HK-2 (cell line): ENCODE measurements around the gene HRH2.

Source experiments
- DNase-seq: peaks from one replicate; pipeline ENCODE4 v3.0.0-alpha.2; 2018; ENCODE audit not compliant: unreplicated experiment

HRH2 gene

DNA sequence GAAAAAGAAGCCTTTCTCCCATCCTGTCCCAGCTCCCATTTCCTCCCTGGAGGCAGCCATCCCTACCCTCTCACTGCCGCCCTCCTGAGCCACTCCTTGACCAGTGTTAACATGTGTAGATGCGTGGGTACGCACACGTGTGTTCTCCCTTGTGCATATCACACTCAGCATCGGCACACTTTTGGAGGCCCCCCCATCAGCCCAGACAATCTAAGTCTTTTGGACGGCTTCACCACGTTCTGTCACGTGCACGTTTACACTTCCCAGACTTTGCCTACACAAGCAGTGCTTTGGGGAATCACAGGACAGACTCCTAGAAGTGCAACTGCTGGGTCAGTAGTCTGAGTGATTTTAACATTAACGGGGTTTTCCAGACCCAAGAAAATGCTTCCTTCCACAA, 18.0 kb downstream of the HRH2 start:
- DNase-seq, result no peak

DNA sequence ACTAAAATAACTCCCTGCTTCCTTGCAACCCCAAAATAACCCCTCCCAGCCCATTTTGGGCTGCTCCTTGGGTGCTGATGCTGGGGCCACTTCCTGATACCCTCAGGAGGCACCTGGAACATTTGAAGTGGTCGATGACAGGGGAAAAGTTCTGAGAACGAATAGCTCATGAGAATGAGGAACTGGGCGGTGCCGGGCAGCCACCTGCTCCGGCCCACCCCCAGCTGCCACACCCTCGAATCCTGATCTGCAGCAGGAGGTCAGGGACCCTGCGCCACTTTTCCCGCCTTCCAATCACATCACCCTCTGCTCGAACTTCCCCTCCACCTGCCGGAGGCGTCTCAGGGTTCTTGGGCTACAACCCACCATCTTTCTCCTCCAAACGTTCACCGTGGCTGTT, 19.7 kb downstream of the HRH2 start:
- DNase-seq, result no peak

GRCh38 chr5:175678074-175678473, 20.2 kb downstream of the HRH2 start:
- no peak for DNase-seq

DNA sequence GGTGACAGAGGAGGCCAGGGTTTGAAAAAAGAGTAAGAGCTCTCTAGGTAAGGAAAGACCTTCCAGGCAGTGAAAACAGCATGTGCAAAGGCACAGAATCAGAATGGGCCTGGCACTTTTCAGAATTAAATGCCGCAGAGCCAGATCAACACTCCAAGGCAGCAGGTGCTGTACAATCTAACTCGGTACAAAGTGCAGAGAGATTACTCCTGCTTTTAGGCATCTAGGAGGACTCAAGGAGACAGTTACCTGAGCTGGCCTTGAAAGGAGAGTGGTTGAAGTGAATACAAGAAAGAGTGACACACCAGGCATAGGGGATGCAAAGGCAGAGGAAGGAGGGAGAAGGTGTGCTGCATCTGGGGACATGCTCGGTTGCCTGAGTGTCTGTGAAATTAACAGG, 21.5 kb downstream of the HRH2 start:
- DNase-seq, result no peak

- DNase-seq, result no peak
These were observed 22.1 kb downstream of the HRH2 start for GRCh38 chr5:175680020-175680419.

DNA sequence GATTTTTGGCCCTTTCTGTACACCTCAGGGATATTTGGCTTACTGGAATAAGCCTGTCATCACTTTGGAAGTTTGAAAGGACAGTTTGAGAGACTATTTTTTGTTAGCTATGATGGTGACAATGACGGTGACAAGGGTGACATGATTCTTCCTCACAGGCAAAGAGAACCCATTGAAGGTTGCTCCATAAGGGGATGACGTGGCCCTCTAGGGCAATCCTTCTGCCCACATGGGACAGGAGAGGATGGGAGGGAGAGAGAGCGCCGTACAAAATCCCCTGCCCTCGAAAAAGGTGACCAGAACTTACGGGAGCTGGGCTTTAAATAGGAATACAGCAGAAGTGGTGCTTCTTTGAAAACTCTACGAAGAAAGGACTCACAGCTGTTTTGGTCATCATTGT, 22.6 kb downstream of the HRH2 start:
- no peak for DNase-seq

DNA sequence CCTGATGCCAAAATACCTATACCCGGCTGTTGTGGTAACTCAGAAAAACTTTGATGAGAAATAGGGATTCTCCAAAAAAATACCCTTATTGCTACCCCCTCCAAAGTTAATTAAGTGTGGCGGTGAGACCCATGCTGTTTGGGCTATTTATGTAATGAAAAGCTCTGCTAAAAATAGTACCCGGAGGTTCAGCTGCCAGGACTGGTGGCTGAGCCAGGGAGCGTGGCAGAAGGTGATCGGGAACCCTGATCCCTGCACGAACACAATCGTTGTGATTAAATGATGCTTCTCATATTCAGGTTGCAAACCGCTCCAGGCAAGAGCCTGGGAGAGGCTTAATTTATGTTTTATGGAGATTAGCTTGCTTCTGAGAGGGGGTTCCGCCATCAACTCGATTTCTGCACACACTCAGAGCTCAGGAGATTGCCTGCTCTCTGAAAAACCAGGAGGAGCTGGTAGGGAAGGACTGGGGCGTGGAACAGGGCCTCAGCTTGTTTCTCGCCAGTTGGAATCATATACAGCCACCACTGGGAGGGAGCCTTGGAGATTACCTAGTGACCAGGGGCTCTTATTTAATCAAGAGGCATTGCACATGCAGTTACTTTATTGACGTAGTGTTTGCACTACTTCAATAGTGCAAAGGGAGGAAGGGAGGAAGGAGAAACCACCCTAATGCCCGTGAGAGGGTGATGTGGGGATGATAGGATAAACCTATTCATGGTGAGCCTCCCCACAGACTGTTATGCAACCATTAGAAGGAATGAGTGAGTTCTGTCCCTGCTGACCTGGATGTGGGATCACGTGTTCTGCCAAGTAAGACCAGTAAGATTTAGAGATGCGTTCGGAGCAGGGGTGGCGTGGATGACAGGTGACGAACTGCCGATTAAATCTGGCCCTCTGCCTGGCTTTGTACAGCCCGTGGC, 23.4 kb downstream of the HRH2 start:
- DNase-seq, result no peak

- no peak for DNase-seq
These were observed 24.1 kb downstream of the HRH2 start for GRCh38 chr5:175681968-175682340.

GRCh38 chr5:175682664-175683063, 24.8 kb downstream of the HRH2 start:
- DNase-seq, result no peak

DNA sequence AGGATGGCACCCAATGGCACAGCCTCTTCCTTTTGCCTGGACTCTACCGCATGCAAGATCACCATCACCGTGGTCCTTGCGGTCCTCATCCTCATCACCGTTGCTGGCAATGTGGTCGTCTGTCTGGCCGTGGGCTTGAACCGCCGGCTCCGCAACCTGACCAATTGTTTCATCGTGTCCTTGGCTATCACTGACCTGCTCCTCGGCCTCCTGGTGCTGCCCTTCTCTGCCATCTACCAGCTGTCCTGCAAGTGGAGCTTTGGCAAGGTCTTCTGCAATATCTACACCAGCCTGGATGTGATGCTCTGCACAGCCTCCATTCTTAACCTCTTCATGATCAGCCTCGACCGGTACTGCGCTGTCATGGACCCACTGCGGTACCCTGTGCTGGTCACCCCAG, 25.4 kb downstream of the HRH2 start:
- no peak for DNase-seq

DNA sequence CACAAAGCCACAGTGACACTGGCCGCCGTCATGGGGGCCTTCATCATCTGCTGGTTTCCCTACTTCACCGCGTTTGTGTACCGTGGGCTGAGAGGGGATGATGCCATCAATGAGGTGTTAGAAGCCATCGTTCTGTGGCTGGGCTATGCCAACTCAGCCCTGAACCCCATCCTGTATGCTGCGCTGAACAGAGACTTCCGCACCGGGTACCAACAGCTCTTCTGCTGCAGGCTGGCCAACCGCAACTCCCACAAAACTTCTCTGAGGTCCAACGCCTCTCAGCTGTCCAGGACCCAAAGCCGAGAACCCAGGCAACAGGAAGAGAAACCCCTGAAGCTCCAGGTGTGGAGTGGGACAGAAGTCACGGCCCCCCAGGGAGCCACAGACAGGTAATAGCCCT, 26.1 kb downstream of the HRH2 start:
- DNase-seq, result no peak

- no peak for DNase-seq
These were observed 27.1 kb downstream of the HRH2 start for GRCh38 chr5:175684931-175685330.

DNA sequence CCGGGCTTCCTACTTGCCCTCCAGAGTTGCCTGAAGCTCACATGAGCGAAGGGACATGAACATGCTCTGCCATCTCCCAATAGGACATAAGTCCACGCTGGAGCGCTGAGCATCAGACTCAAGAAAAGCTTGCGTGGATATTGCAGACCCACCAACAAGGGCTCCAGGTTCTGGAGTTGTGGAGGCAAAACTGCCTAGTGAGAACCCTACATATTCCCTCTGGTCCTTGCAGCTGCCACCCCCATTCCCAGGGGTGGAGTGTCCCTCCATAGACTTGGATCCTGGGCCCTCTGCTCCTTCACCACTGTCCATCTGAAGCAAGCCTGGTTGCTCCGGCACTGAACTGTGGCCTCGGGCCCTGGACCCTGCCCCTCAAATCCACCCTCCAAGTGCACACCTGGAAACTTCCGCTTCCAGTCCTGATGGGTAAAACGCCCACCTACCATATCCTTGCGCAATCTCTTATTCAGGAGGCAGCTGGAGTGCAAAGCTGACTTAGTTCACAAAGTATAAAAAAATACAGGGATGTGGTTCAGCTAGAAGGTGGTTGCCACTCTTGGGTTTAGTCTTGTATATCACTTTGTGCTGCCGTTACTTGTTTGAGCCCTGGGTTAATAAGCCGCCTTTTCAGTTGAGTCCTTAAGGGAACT, 28.0 kb downstream of the HRH2 start:
- DNase-seq, result no peak

DNA sequence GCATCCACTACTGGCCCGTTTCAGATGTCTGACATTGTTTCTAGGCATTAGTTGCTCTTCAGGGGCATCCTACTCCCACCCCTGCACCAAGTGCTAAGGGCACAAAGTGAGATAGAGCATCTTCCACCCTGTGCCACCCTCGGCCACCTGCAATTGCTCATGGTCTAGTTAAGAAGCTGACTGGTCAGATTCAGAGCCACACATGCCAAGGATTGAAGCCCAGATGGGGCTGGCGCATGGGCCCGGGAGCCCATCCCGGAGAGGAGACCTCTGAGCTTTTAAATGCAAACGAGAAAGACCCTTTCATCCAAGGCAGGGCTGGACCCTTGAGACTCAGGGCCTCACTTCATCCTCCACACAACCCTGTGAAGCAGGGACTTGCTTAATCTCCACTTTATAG, 28.5 kb downstream of the HRH2 start:
- no peak for DNase-seq

DNA sequence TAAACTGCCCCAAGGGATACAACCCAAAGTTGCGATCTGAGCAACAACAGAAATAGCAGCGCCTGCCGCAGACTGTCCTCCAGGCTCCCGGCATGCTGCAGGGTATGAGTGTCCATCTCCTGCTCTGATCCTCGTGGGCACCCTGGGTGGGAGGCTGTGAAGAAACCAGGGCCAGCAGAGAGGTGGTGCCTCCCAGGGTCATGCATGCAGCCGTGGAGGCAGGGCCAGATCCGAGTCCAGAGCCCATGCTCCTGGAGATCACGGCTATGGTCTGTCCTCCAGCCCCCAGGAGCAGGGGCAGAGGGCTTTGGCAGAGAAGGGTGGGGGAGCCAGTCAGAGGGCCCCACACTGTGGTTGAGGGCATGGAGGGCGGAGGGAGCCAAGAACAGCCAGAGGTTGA, 29.0 kb downstream of the HRH2 start:
- no peak for DNase-seq

DNA sequence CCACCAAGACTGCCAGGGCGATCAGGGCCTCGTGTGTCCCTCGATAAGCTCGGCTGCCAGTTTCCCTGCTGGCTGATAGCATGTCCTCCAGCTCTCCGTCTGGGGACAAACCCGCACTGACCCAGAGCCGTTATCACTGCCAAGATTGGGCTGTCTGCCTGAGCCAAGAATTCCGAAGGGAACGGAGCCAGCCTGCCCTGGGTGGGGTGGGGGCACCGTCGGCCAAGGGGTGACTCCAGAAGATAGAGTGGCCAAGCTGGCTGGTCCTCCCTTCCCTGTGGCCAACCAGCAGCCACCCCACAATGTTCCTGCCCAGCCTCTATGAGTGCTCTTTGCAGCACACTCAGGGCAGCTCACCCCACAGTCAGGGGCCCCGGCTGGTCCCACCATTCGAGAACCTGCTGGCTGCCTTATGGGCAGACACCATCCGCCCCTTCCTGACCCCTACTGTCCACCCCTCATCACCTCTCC, 29.4 kb downstream of the HRH2 start:
- no peak for DNase-seq

- no peak for DNase-seq
These were observed 30.7 kb downstream of the HRH2 start for GRCh38 chr5:175688352-175689146.

GRCh38 chr5:175689147-175689991, 31.5 kb downstream of the HRH2 start:
- DNase-seq, result no peak

- no peak for DNase-seq
These were observed 32.2 kb downstream of the HRH2 start for GRCh38 chr5:175690025-175690424.

DNA sequence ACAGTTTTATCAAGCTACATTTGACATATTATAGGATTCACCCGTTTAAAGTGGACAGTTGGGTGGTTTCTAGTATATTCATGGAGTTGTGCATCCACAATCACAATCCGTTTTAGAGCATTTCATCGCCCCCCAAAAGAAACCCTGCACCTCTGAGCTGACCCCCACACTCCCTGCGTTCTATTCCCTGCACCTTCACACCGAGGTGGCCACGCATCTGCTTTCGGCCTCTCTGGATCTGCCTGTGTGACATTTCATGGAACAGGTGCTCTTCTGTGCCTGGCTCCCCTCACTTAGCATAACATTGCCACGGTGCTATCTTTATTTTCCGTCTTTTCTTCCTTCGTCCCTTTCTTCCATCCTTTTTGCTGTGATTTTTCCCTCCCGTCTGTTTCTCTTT, 32.7 kb downstream of the HRH2 start:
- DNase-seq, result no peak

DNA sequence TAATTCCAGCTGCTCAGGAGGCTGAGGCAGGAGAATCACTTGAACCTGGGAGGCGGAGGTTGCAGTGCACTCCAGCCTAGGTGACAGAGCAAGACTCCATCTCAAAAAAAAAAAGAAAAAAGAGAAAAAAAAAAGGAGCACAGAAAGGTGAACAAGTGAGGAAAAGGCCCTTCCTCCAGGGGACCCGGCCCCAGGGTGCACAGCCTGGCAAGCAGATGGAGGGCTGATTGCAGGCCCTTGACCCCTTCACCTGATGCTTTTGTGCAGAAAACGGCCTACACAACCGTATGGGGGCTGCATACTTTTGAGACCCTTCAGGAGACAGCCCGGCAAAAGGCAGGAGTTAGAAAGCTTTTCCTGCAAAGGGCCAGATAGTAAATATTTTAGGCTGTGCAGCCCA, 33.9 kb downstream of the HRH2 start:
- DNase-seq, result no peak
